ENCODE measurements around the gene KCNQ1. TPM values are rescaled to one million over a fixed set of nuclear protein-coding genes. Genes with fewer than 3 reads are reported as not detected.

KCNQ1 gene
- total and polyA plus RNA-seq, 2 donors (not counting 1 experiment from before 2014, with no cell fraction given) = 21.5 to 28.8 TPM

DNA sequence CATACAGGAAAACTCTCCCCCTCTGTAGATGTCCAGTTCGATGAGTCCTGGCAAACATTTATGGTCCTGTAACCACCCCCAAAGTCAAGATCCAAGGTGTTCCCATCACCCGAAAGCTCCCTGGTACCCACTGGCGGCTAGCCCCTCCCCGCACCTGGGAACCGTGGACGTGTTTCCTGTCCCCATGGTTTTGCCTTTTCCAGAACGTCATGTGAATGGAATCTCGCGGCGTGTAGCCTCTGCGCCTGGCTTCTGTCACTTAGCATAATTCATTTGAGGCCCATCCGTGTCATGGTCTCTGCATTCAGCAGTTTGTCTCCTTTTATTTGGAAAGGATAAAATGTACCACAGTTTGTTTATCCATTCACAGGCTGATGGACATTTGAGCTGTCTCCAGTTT, 106.3 kb downstream of the KCNQ1 start:
- Histone ChIP-seq H3K36me3 (replicated peaks in 1 of 2; ENCODE audit: control extremely low read depth in 1 of 2, control insufficient read depth in 1 of 2, extremely low read depth in 1 of 2, insufficient read depth in 2 of 2, low read length in 1 of 2) (peaks cover 0 to 3% of the 10 kb centered on the region in 2 experiments), H4K20me1 (ENCODE audit: control insufficient read depth, insufficient read depth, low read length, poor library complexity, severe bottlenecking) (peaks cover 70% of the 10 kb centered on the region), H3K27ac (ENCODE audit: low read length in 2 of 2) (no peak overlapping the region), H3K4me1 (ENCODE audit: control insufficient read depth in 2 of 2, insufficient read depth in 2 of 2, low read length in 2 of 2) (no peaks in the 10 kb centered on the region), H2AFZ (ENCODE audit: insufficient read depth, low read depth, low read length, poor library complexity, severe bottlenecking) (no peak overlapping the region), H3K79me2 (ENCODE audit: control insufficient read depth, insufficient read depth, low read length) (peaks cover 44% of the 10 kb centered on the region), H3K9ac (ENCODE audit: low read length) (no peak overlapping the region), H3K4me3 (ENCODE audit: control extremely low read depth in 1 of 5, extremely low read depth in 1 of 5, insufficient read depth in 1 of 5, low read depth in 2 of 5, low read length in 4 of 5) (no peak overlapping the region), H3K9me3 (ENCODE audit: control extremely low read depth in 1 of 3, control insufficient read depth in 2 of 3, insufficient read depth in 1 of 3, low read length in 2 of 3) (no peaks in the 10 kb centered on the region), H3K4me2 (replicated peaks; ENCODE audit: low read depth, low read length, poor library complexity, severe bottlenecking) (no peak overlapping the region), H3K27me3 (replicated peaks in 1 of 4; ENCODE audit: control extremely low read depth in 1 of 4, control insufficient read depth in 3 of 4, insufficient read depth in 4 of 4, low read length in 3 of 4) (no peaks in the 10 kb centered on the region)
- peaks cover 13% of the 10 kb centered on the region for H3K4me1 Mint-ChIP-seq
- intact Hi-C loops (cut with micrococcal nuclease) = no loop called here
- DNase-seq (no peak), ATAC-seq (ENCODE audit: low read depth) (no peak)
- 97% methylated on average over 12 of the region's 12 CpGs for WGBS (ENCODE audit: insufficient coverage)
- no peak overlapping the region for H3K27ac Mint-ChIP-seq
- ChIA-PET POLR2A (no interaction called here), CTCF (interaction anchor here (0.7 to 1.2 kb wide), 2 partner anchors 18 to 20 kb away, joined by 3 to 5 read pairs; no protein-coding TSS in a partner anchor)
- H3K27me3 Mint-ChIP-seq = no peaks in the 10 kb centered on the region
- TF ChIP-seq, protein P1, sequence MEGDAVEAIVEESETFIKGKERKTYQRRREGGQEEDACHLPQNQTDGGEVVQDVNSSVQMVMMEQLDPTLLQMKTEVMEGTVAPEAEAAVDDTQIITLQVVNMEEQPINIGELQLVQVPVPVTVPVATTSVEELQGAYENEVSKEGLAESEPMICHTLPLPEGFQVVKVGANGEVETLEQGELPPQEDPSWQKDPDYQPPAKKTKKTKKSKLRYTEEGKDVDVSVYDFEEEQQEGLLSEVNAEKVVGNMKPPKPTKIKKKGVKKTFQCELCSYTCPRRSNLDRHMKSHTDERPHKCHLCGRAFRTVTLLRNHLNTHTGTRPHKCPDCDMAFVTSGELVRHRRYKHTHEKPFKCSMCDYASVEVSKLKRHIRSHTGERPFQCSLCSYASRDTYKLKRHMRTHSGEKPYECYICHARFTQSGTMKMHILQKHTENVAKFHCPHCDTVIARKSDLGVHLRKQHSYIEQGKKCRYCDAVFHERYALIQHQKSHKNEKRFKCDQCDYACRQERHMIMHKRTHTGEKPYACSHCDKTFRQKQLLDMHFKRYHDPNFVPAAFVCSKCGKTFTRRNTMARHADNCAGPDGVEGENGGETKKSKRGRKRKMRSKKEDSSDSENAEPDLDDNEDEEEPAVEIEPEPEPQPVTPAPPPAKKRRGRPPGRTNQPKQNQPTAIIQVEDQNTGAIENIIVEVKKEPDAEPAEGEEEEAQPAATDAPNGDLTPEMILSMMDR (IDR thresholded peaks at IDR 0.05) = no peak
- no peak for TF ChIP-seq EZH2 (IDR thresholded peaks at IDR 0.05; ENCODE audit: borderline replicate concordance, insufficient read depth, low read depth, low read length, poor library complexity, severe bottlenecking)
- H3K9me3 Mint-ChIP-seq (ENCODE audit: insufficient read depth) = no peaks in the 10 kb centered on the region
- no peak overlapping the region for H3K4me3 Mint-ChIP-seq

DNA sequence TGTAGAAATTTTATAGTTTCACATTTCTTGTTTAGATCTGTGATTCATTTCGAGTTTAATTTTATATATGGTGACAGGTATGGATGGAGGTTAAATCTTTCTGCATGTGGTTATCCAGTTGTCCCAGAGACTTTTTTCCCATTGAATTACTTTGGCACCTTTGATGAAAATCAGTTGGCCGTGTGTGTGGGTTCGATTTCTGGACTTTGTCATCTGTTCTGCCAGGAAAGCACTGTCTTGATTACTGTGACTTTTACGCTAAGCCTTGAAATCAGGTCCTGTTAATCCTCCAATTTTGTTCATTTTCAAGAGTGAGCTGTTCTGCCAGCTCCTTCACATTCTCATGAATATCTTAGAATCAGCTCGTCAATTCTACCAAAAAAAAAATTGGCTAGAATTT, 107.4 kb downstream of the KCNQ1 start:
- 83% methylated on average over 2 of the region's 5 CpGs for WGBS (ENCODE audit: insufficient coverage)
- ATAC-seq (ENCODE audit: low read depth) (no peak), DNase-seq (no peak)
- H3K4me3 ChIP-seq (ENCODE audit: control extremely low read depth in 1 of 5, extremely low read depth in 1 of 5, insufficient read depth in 1 of 5, low read depth in 2 of 5, low read length in 4 of 5) = no peak overlapping the region
- no peak overlapping the region for H2AFZ ChIP-seq (ENCODE audit: insufficient read depth, low read depth, low read length, poor library complexity, severe bottlenecking)
- H4K20me1 ChIP-seq (ENCODE audit: control insufficient read depth, insufficient read depth, low read length, poor library complexity, severe bottlenecking) = peaks cover 78% of the 10 kb centered on the region
- no peak for TF ChIP-seq EZH2 (IDR thresholded peaks at IDR 0.05; ENCODE audit: borderline replicate concordance, insufficient read depth, low read depth, low read length, poor library complexity, severe bottlenecking)
- TF ChIP-seq, protein P1 (IDR thresholded peaks at IDR 0.05) = no peak
- peaks cover 0 to 3% of the 10 kb centered on the region in 2 experiments for H3K36me3 ChIP-seq (replicated peaks in 1 of 2; ENCODE audit: control extremely low read depth in 1 of 2, control insufficient read depth in 1 of 2, extremely low read depth in 1 of 2, insufficient read depth in 2 of 2, low read length in 1 of 2)
- H3K4me1 Mint-ChIP-seq = peaks cover 20% of the 10 kb centered on the region
- H3K27me3 Mint-ChIP-seq = no peaks in the 10 kb centered on the region
- no peaks in the 10 kb centered on the region for H3K4me1 ChIP-seq (ENCODE audit: control insufficient read depth in 2 of 2, insufficient read depth in 2 of 2, low read length in 2 of 2)
- no peak overlapping the region for H3K4me2 ChIP-seq (replicated peaks; ENCODE audit: low read depth, low read length, poor library complexity, severe bottlenecking)
- no peaks in the 10 kb centered on the region for H3K27me3 ChIP-seq (replicated peaks in 1 of 4; ENCODE audit: control extremely low read depth in 1 of 4, control insufficient read depth in 3 of 4, insufficient read depth in 4 of 4, low read length in 3 of 4)
- H3K4me3 Mint-ChIP-seq = no peak overlapping the region
- peaks cover 46% of the 10 kb centered on the region for H3K79me2 ChIP-seq (ENCODE audit: control insufficient read depth, insufficient read depth, low read length)
- no peaks in the 10 kb centered on the region for H3K9me3 Mint-ChIP-seq (ENCODE audit: insufficient read depth)
- H3K27ac ChIP-seq (ENCODE audit: low read length in 2 of 2) = no peak overlapping the region
- no peak overlapping the region for H3K9ac ChIP-seq (ENCODE audit: low read length)
- H3K27ac Mint-ChIP-seq = no peak overlapping the region
- H3K9me3 ChIP-seq (ENCODE audit: control extremely low read depth in 1 of 3, control insufficient read depth in 2 of 3, insufficient read depth in 1 of 3, low read length in 2 of 3) = no peaks in the 10 kb centered on the region
- CTCF ChIA-PET = interaction anchor here (1.2 kb wide), 1 partner anchor 19 kb away, joined by 5 read pairs; no protein-coding TSS in a partner anchor
- POLR2A ChIA-PET = no interaction called here
- intact Hi-C loops (cut with micrococcal nuclease) = no loop called here

Measured in B cell (primary cell).